ENCODE data around the gene CDH8. TPM values are rescaled to one million over a fixed set of nuclear protein-coding genes. Genes with fewer than 3 reads are reported as not detected.

Gene CDH8
- total and polyA plus RNA-seq, 2 donors (not counting 1 experiment from before 2014, with no cell fraction given): not detected

- Histone ChIP-seq H3K36me3 (replicated peaks in 1 of 2; ENCODE audit: control extremely low read depth in 1 of 2, control insufficient read depth in 1 of 2, extremely low read depth in 1 of 2, insufficient read depth in 2 of 2, low read length in 1 of 2) (no peaks in the 10 kb centered on the region), H3K4me1 (ENCODE audit: control insufficient read depth in 2 of 2, insufficient read depth in 2 of 2, low read length in 2 of 2) (no peaks in the 10 kb centered on the region), H3K27ac (ENCODE audit: low read length in 2 of 2) (no peak overlapping the region), H3K4me3 (ENCODE audit: control extremely low read depth in 1 of 5, extremely low read depth in 1 of 5, insufficient read depth in 1 of 5, low read depth in 2 of 5, low read length in 4 of 5) (no peak overlapping the region), H3K9me3 (ENCODE audit: control extremely low read depth in 1 of 3, control insufficient read depth in 2 of 3, insufficient read depth in 1 of 3, low read length in 2 of 3) (no peaks in the 10 kb centered on the region), H3K79me2 (ENCODE audit: control insufficient read depth, insufficient read depth, low read length) (no peaks in the 10 kb centered on the region), H3K27me3 (replicated peaks in 1 of 4; ENCODE audit: control extremely low read depth in 1 of 4, control insufficient read depth in 3 of 4, insufficient read depth in 4 of 4, low read length in 3 of 4) (no peaks in the 10 kb centered on the region), H3K9ac (ENCODE audit: low read length) (no peak overlapping the region), H3K4me2 (replicated peaks; ENCODE audit: low read depth, low read length, poor library complexity, severe bottlenecking) (no peak overlapping the region), H2AFZ (ENCODE audit: insufficient read depth, low read depth, low read length, poor library complexity, severe bottlenecking) (no peak overlapping the region), H4K20me1 (ENCODE audit: control insufficient read depth, insufficient read depth, low read length, poor library complexity, severe bottlenecking) (no peaks in the 10 kb centered on the region)
- Mint-ChIP-seq H3K4me3 (no peak overlapping the region), H3K9me3 (ENCODE audit: insufficient read depth) (peaks cover 3% of the 10 kb centered on the region), H3K4me1 (no peaks in the 10 kb centered on the region), H3K27me3 (no peaks in the 10 kb centered on the region), H3K27ac (no peak overlapping the region)
- DNase-seq: no peak
- ChIA-PET POLR2A (no interaction called here), CTCF (no interaction called here)
- TF ChIP-seq CTCF (IDR thresholded peaks at IDR 0.05) (no peak), EZH2 (IDR thresholded peaks at IDR 0.05; ENCODE audit: borderline replicate concordance, insufficient read depth, low read depth, low read length, poor library complexity, severe bottlenecking) (no peak)
- WGBS (ENCODE audit: insufficient coverage): no CpG with 5 or more reads among the region's 1 CpG
- intact Hi-C loops (cut with micrococcal nuclease): no loop called here
- ATAC-seq (ENCODE audit: low read depth): no peak
These were observed 256.1 kb downstream of the CDH8 start for GRCh38 chr16:61780161-61780560.

DNA sequence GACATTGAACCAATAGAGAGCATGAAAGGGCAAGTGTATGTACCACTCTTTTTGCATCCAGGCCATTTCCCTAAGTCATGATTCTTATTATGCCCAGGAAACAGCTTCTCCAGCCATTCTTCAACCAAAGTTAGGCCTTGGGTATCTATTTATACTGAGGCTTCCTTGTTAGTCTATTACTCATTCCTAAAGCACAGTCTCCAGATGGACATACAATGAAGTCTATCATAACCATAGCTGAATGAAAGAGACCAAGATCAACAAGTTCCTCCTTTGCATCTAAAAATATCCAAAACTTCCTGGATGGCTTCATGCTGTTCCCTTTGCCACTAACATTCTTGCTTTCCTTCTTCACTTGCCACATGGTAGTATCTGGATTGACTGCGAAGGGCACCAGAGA, 265.9 kb downstream of the CDH8 start:
- Histone ChIP-seq H3K27ac (ENCODE audit: low read length in 2 of 2) (no peak overlapping the region), H3K4me3 (ENCODE audit: control extremely low read depth in 1 of 5, extremely low read depth in 1 of 5, insufficient read depth in 1 of 5, low read depth in 2 of 5, low read length in 4 of 5) (no peak overlapping the region), H3K9ac (ENCODE audit: low read length) (no peak overlapping the region), H3K4me2 (replicated peaks; ENCODE audit: low read depth, low read length, poor library complexity, severe bottlenecking) (no peak overlapping the region), H2AFZ (ENCODE audit: insufficient read depth, low read depth, low read length, poor library complexity, severe bottlenecking) (no peak overlapping the region), H3K36me3 (replicated peaks in 1 of 2; ENCODE audit: control extremely low read depth in 1 of 2, control insufficient read depth in 1 of 2, extremely low read depth in 1 of 2, insufficient read depth in 2 of 2, low read length in 1 of 2) (no peaks in the 10 kb centered on the region), H3K4me1 (ENCODE audit: control insufficient read depth in 2 of 2, insufficient read depth in 2 of 2, low read length in 2 of 2) (no peaks in the 10 kb centered on the region), H3K27me3 (replicated peaks in 1 of 4; ENCODE audit: control extremely low read depth in 1 of 4, control insufficient read depth in 3 of 4, insufficient read depth in 4 of 4, low read length in 3 of 4) (no peaks in the 10 kb centered on the region), H3K79me2 (ENCODE audit: control insufficient read depth, insufficient read depth, low read length) (no peaks in the 10 kb centered on the region), H4K20me1 (ENCODE audit: control insufficient read depth, insufficient read depth, low read length, poor library complexity, severe bottlenecking) (no peaks in the 10 kb centered on the region), H3K9me3 (ENCODE audit: control extremely low read depth in 1 of 3, control insufficient read depth in 2 of 3, insufficient read depth in 1 of 3, low read length in 2 of 3) (no peaks in the 10 kb centered on the region)
- no peak for DNase-seq
- no peak for ATAC-seq (ENCODE audit: low read depth)
- H3K4me1 Mint-ChIP-seq: no peaks in the 10 kb centered on the region
- no CpG with 5 or more reads among the region's 1 CpG for WGBS (ENCODE audit: insufficient coverage)
- no peaks in the 10 kb centered on the region for H3K9me3 Mint-ChIP-seq (ENCODE audit: insufficient read depth)
- no peaks in the 10 kb centered on the region for H3K27me3 Mint-ChIP-seq
- TF ChIP-seq EZH2 (IDR thresholded peaks at IDR 0.05; ENCODE audit: borderline replicate concordance, insufficient read depth, low read depth, low read length, poor library complexity, severe bottlenecking) (no peak), CTCF (IDR thresholded peaks at IDR 0.05) (no peak)
- no peak overlapping the region for H3K4me3 Mint-ChIP-seq
- intact Hi-C loops (cut with micrococcal nuclease): no loop called here
- H3K27ac Mint-ChIP-seq: no peak overlapping the region
- ChIA-PET CTCF (no interaction called here), POLR2A (no interaction called here)
